ENCODE data around the gene TTLL1.

Gene TTLL1

DNA sequence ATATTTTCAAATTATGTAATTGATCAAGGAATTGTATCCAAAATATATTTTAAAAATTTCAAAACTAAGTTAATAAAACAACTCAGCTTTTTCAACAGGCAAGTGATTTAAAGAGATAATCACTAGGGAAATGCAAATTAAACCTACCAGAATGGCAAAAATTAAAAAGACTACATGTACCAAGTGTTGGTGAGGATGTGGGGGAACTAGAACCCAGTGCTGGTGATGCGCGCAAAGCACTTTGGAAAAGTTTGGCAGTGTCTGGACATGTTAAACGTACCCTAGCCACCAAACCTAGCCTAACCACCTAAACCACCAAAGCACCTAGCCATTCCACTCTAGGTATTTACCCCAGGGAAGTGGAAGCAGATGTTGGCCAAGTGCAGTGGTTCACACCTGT is 97.1 kb downstream of the TTLL1 start:
- Histone ChIP-seq H3K9me3 (ENCODE audit: control insufficient read depth, insufficient read depth, low read length) (no peaks in the 10 kb centered on the region), H3K4me1 (ENCODE audit: control insufficient read depth, insufficient read depth, low read length) (peaks cover 19% of the 10 kb centered on the region), H3K27me3 (ENCODE audit: control insufficient read depth, insufficient read depth, low read length) (no peaks in the 10 kb centered on the region), H3K36me3 (ENCODE audit: control insufficient read depth, insufficient read depth, low read length) (no peaks in the 10 kb centered on the region), H3K27ac (ENCODE audit: low read depth, low read length) (no peak overlapping the region), H3K4me3 (ENCODE audit: low read depth, low read length) (no peak overlapping the region), H3K9ac (ENCODE audit: low read depth, low read length) (no peak overlapping the region)

DNA sequence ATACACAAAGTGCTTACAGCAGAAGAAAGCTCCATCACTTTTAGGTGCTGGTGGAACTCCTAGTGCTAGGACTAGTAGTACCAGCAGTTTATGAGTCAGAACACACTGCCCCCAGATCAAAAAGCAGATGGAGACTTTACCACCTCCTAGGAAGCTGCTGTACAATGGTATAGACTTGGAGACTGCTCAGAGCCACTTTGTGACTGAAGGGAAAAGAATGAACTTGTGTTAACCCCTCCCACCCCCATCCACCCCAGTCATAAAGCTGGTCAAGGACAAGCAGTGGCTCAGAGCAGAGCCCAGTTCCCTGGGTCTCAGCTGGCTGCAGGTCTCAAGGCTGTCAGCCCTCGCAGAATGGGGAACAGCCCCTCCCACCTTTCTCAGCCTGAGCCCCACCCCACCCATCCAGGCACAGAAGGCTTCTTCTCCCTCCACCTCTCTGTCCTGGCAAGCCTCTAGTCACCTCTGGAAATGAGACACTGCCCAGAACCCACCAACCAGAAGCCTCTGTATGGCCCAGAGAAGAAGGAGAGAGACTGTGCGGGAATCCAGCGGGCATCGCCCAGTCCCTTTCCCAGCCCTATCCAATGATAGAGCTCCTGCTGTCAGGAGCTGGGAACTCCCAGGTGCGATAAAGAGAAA is 98.1 kb downstream of the TTLL1 start:
- H3K4me3 ChIP-seq (ENCODE audit: low read depth, low read length), result no peak overlapping the region
- no peak overlapping the region for H3K27ac ChIP-seq (ENCODE audit: low read depth, low read length)
- H3K9ac ChIP-seq (ENCODE audit: low read depth, low read length), result no peak overlapping the region
- H3K27me3 ChIP-seq (ENCODE audit: control insufficient read depth, insufficient read depth, low read length), result no peaks in the 10 kb centered on the region
- no peaks in the 10 kb centered on the region for H3K9me3 ChIP-seq (ENCODE audit: control insufficient read depth, insufficient read depth, low read length)
- no peaks in the 10 kb centered on the region for H3K36me3 ChIP-seq (ENCODE audit: control insufficient read depth, insufficient read depth, low read length)
- peaks cover 27% of the 10 kb centered on the region for H3K4me1 ChIP-seq (ENCODE audit: control insufficient read depth, insufficient read depth, low read length)

DNA sequence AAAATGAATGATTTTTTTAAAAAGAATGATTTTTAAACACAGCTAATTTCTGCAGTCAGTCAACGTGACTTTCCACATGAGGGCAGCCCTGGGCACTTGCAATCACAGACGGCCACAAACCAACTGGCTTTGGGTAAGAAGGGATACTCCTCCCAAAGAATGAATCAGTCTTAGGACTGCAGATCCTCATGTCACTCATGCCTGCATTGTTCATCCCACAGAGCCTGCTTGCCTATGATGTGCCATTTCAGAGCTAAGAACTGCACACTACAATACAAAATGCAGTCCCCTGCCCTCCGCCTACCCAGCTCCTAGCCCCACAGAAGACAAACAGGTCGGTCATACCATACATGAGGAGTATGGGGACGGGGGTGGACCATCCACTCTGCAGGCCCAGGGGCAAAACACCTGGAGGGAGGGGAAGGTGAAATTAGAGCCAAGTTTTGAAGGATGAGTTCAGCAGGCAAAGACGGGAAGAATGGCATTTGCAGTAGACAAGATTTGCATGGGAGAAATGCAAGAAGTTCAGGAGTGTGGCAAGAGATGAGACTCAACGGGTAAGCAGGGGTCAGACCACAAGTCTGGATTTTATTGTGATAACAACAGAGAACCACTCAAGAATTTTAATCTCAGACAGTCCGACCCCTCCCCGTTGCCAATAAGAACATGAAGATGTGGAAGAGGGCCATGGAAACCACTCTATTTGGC is 98.9 kb downstream of the TTLL1 start:
- Histone ChIP-seq H3K27me3 (ENCODE audit: control insufficient read depth, insufficient read depth, low read length) (no peaks in the 10 kb centered on the region), H3K9me3 (ENCODE audit: control insufficient read depth, insufficient read depth, low read length) (no peaks in the 10 kb centered on the region), H3K36me3 (ENCODE audit: control insufficient read depth, insufficient read depth, low read length) (no peaks in the 10 kb centered on the region), H3K4me1 (ENCODE audit: control insufficient read depth, insufficient read depth, low read length) (peaks cover 35% of the 10 kb centered on the region), H3K4me3 (ENCODE audit: low read depth, low read length) (no peak overlapping the region), H3K9ac (ENCODE audit: low read depth, low read length) (no peak overlapping the region), H3K27ac (ENCODE audit: low read depth, low read length) (peak overlapping the region; percentile 25)

All from HUES48 (cell line).